GM23338 (cell line): ENCODE data around the gene TTC1. TPM values are rescaled to one million over a fixed set of nuclear protein-coding genes. Genes with fewer than 3 reads are reported as not detected.

Experiments
- ATAC-seq: fragments of 200-7000 bp; cut with Tn5 transposase; 3 replicates; pipeline ENCODE4 v1.9.1; 2020
- DNase-seq: peaks from one replicate; pipeline ENCODE4 v3.0.0-alpha.2; 2015; ENCODE audit warnings: low spot score
- H2AFZ ChIP-seq: fragments of 200-600 bp; sonication (generic); 2 replicates; pipeline ENCODE4 v1.8.0; 2016; ENCODE audit warnings: antibody characterized with exemption, mild to moderate bottlenecking, moderate library complexity
- H3F3A ChIP-seq: fragments of 200-600 bp; sonication (generic); replicated peaks from 2 replicates; pipeline ENCODE4 v1.8.0; 2017; ENCODE audit warnings: antibody characterized with exemption, mixed run types, low read depth
- H3K27ac ChIP-seq: fragments of 200-600 bp; sonication (generic); 2 replicates; pipeline ENCODE4 v1.6.1; 2016; ENCODE audit warnings: low read depth
- H3K27me3 ChIP-seq: fragments of 200-600 bp; sonication (generic); 2 replicates; pipeline ENCODE4 v1.8.0; 2016; ENCODE audit warnings: mild to moderate bottlenecking, mixed run types, moderate library complexity; ENCODE audit not compliant: insufficient read depth
- H3K36me3 ChIP-seq: fragments of 200-600 bp; sonication (generic); 2 replicates; pipeline ENCODE4 v1.8.0; 2016; ENCODE audit warnings: mild to moderate bottlenecking; ENCODE audit not compliant: insufficient read depth
- H3K4me1 ChIP-seq: fragments of 200-600 bp; sonication (generic); 2 replicates; pipeline ENCODE4 v1.8.0; 2016; ENCODE audit warnings: mild to moderate bottlenecking, moderate library complexity; ENCODE audit not compliant: insufficient read depth
- H3K4me2 ChIP-seq: fragments of 200-600 bp; sonication (generic); 2 replicates; pipeline ENCODE4 v1.7.1; 2017; ENCODE audit warnings: mixed run types
- H3K4me3 ChIP-seq: fragments of 200-600 bp; sonication (generic); 2 replicates; pipeline ENCODE4 v1.6.1; 2016; ENCODE audit warnings: mixed run types
- H3K79me2 ChIP-seq: fragments of 200-600 bp; sonication (generic); replicated peaks from 2 replicates; pipeline ENCODE4 v1.8.0; 2017; ENCODE audit warnings: mild to moderate bottlenecking; ENCODE audit not compliant: insufficient read depth
- H3K9me2 ChIP-seq: fragments of 200-600 bp; sonication (generic); 2 replicates; pipeline ENCODE4 v1.8.0; 2017; ENCODE audit not compliant: insufficient read depth
- H4K20me1 ChIP-seq: fragments of 200-600 bp; sonication (generic); replicated peaks from 2 replicates; pipeline ENCODE4 v1.8.0; 2017; ENCODE audit warnings: mild to moderate bottlenecking; ENCODE audit not compliant: insufficient read depth
- H3K27ac Mint-ChIP-seq: 2 replicates; pipeline ENCODE4 v1.8.0; 2020; ENCODE audit warnings: inconsistent platforms, mild to moderate bottlenecking, moderate library complexity, mixed read lengths
- H3K27me3 Mint-ChIP-seq: 3 replicates; pipeline ENCODE4 v1.8.0; 2022; ENCODE audit warnings: low read depth, mild to moderate bottlenecking, moderate library complexity, mixed read lengths, inconsistent platforms; ENCODE audit not compliant: insufficient read depth, poor library complexity
- H3K36me3 Mint-ChIP-seq: 3 replicates; pipeline ENCODE4 v1.8.0; 2021; ENCODE audit warnings: low read depth, mild to moderate bottlenecking, inconsistent platforms, moderate library complexity, mixed read lengths
- H3K4me1 Mint-ChIP-seq: 3 replicates; pipeline ENCODE4 v1.8.0; 2020; ENCODE audit warnings: mild to moderate bottlenecking, inconsistent platforms, mixed read lengths
- H3K4me3 Mint-ChIP-seq: 3 replicates; pipeline ENCODE4 v1.8.0; 2021; ENCODE audit warnings: moderate library complexity, mild to moderate bottlenecking, inconsistent platforms, mixed read lengths
- H3K9me3 Mint-ChIP-seq: 3 replicates; pipeline ENCODE4 v1.8.0; 2020; ENCODE audit warnings: moderate library complexity, mild to moderate bottlenecking, inconsistent platforms, mixed read lengths
- CREB1 ChIP-seq: fragments of 250-450 bp; sonication (Bioruptor Pico); IDR thresholded peaks from 2 replicates; pipeline ENCODE4 v1.5.0; 2020; ENCODE audit warnings: low read depth, mild to moderate bottlenecking, moderate library complexity
- EZH2 ChIP-seq: fragments of 200-600 bp; sonication (generic); IDR thresholded peaks from one replicate; pipeline ENCODE4 v1.8.0; 2017; ENCODE audit warnings: antibody characterized with exemption, mild to moderate bottlenecking, low read depth; ENCODE audit not compliant: unreplicated experiment
- EZH2phosphoT487 ChIP-seq: fragments of 200-600 bp; sonication (generic); IDR thresholded peaks from one replicate; pipeline ENCODE4 v1.8.1; 2018; ENCODE audit warnings: antibody characterized with exemption; ENCODE audit not compliant: unreplicated experiment
- JUNB ChIP-seq: IDR thresholded peaks from one replicate; pipeline ENCODE4 v1.6.1; 2016; ENCODE audit warnings: antibody characterized with exemption; ENCODE audit not compliant: unreplicated experiment
- NANOG ChIP-seq: IDR thresholded peaks from 2 replicates; pipeline ENCODE4 v1.6.1; 2016; ENCODE audit warnings: antibody characterized with exemption, borderline replicate concordance
- POLR2AphosphoS5 ChIP-seq: IDR thresholded peaks from 2 replicates; pipeline ENCODE4 v1.6.1; 2016; ENCODE audit warnings: antibody characterized with exemption, low read depth
- STAT1 ChIP-seq: IDR thresholded peaks from one replicate; pipeline ENCODE4 v1.6.1; 2016; ENCODE audit warnings: antibody characterized with exemption; ENCODE audit not compliant: unreplicated experiment
- ZNF114 ChIP-seq: fragments of 250-450 bp; sonication (Bioruptor Pico); IDR thresholded peaks from 2 replicates; pipeline ENCODE4 v1.5.0; 2020; ENCODE audit warnings: mild to moderate bottlenecking, moderate library complexity
- ZNF331 ChIP-seq: fragments of 250-450 bp; sonication (Bioruptor Pico); IDR thresholded peaks from 2 replicates; pipeline ENCODE4 v1.5.0; 2020; ENCODE audit warnings: low read depth, mild to moderate bottlenecking, moderate library complexity
- ZNF462 ChIP-seq: fragments of 250-450 bp; sonication (Bioruptor Pico); IDR thresholded peaks from 2 replicates; pipeline ENCODE4 v1.5.0; 2020; ENCODE audit warnings: mild to moderate bottlenecking, moderate library complexity
- polyA plus RNA-seq: library from polyadenylated mRNA; unstranded; fragments of >200 nt; fragmentation: Nextera tagmentation; extraction: Ambion mirVana; gene quantifications from 2 replicates; pipeline ENCODE4 v1.2.1, GENCODE V29; 2016
- total RNA-seq: library from RNA; depleted of rRNA; stranded (reverse); fragments of >200 nt; shearing (Covaris generic); gene quantifications from 2 replicates; pipeline ENCODE4 v1.2.3, GENCODE V29; 2014
- TF ChIP-seq, protein P1 (sequence below), 2 experiments: fragments of 200-600 bp in 1 of 2; sonication (generic) in 1 of 2; conservative IDR thresholded peaks; 2 replicates each; pipeline versions ENCODE4 v1.5.1 to v1.6.1; 2016 to 2017; ENCODE audit warnings: antibody characterized with exemption in 2 of 2, low read depth in 2 of 2, mild to moderate bottlenecking in 2 of 2, moderate library complexity in 1 of 2
- TF ChIP-seq, protein P2 (sequence below): IDR thresholded peaks from one replicate; pipeline ENCODE4 v1.6.1; 2018; ENCODE audit warnings: antibody characterized with exemption; ENCODE audit not compliant: unreplicated experiment
- TF ChIP-seq, protein P3 (sequence below): IDR thresholded peaks from 2 replicates; pipeline ENCODE4 v1.6.1; 2016; ENCODE audit warnings: antibody characterized with exemption

The TTC1 gene
- total and polyA plus RNA-seq, 2 experiments from 2014 or later = 48.9 to 131 TPM

- Histone ChIP-seq H3K79me2 (no peaks in the 10 kb centered on the region; the same call in none of the 2 replicates), H2AFZ (no peak overlapping the region), H3K27ac (no peak overlapping the region), H3K4me3 (no peak overlapping the region), H3F3A (no peaks in the 10 kb centered on the region), H4K20me1 (no peaks in the 10 kb centered on the region; the same call in 1 of the 2 replicates), H3K4me1 (peaks cover 32% of the 10 kb centered on the region), H3K4me2 (no peak overlapping the region), H3K9me2 (no peaks in the 10 kb centered on the region), H3K36me3 (peaks cover 11% of the 10 kb centered on the region; the same call in 1 of the 2 replicates), H3K27me3 (no peaks in the 10 kb centered on the region)
- Mint-ChIP-seq H3K4me1 (peaks cover 50% of the 10 kb centered on the region), H3K9me3 (no peaks in the 10 kb centered on the region), H3K4me3 (no peak overlapping the region), H3K36me3 (peaks cover 45% of the 10 kb centered on the region), H3K27me3 (peaks cover 10% of the 10 kb centered on the region), H3K27ac (peak overlapping the region; percentile 25)
- no peak for ATAC-seq
- no peak for DNase-seq
- TF ChIP-seq JUNB (no peak), ZNF462 (no peak), ZNF331 (CRISPR knock-in tag) (no peak), ZNF114 (CRISPR knock-in tag) (no peak), POLR2AphosphoS5 (no peak), NANOG (no peak), EZH2phosphoT487 (no peak), EZH2 (no peak), STAT1 (no peak), CREB1 (CRISPR knock-in tag) (no peak)
- TF ChIP-seq, protein P1, sequence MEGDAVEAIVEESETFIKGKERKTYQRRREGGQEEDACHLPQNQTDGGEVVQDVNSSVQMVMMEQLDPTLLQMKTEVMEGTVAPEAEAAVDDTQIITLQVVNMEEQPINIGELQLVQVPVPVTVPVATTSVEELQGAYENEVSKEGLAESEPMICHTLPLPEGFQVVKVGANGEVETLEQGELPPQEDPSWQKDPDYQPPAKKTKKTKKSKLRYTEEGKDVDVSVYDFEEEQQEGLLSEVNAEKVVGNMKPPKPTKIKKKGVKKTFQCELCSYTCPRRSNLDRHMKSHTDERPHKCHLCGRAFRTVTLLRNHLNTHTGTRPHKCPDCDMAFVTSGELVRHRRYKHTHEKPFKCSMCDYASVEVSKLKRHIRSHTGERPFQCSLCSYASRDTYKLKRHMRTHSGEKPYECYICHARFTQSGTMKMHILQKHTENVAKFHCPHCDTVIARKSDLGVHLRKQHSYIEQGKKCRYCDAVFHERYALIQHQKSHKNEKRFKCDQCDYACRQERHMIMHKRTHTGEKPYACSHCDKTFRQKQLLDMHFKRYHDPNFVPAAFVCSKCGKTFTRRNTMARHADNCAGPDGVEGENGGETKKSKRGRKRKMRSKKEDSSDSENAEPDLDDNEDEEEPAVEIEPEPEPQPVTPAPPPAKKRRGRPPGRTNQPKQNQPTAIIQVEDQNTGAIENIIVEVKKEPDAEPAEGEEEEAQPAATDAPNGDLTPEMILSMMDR (conservative IDR thresholded peaks at IDR 0.05; ENCODE audit: low read depth in 2 of 2) = no peak
- TF ChIP-seq, protein P2, sequence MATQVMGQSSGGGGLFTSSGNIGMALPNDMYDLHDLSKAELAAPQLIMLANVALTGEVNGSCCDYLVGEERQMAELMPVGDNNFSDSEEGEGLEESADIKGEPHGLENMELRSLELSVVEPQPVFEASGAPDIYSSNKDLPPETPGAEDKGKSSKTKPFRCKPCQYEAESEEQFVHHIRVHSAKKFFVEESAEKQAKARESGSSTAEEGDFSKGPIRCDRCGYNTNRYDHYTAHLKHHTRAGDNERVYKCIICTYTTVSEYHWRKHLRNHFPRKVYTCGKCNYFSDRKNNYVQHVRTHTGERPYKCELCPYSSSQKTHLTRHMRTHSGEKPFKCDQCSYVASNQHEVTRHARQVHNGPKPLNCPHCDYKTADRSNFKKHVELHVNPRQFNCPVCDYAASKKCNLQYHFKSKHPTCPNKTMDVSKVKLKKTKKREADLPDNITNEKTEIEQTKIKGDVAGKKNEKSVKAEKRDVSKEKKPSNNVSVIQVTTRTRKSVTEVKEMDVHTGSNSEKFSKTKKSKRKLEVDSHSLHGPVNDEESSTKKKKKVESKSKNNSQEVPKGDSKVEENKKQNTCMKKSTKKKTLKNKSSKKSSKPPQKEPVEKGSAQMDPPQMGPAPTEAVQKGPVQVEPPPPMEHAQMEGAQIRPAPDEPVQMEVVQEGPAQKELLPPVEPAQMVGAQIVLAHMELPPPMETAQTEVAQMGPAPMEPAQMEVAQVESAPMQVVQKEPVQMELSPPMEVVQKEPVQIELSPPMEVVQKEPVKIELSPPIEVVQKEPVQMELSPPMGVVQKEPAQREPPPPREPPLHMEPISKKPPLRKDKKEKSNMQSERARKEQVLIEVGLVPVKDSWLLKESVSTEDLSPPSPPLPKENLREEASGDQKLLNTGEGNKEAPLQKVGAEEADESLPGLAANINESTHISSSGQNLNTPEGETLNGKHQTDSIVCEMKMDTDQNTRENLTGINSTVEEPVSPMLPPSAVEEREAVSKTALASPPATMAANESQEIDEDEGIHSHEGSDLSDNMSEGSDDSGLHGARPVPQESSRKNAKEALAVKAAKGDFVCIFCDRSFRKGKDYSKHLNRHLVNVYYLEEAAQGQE = no peak
- TF ChIP-seq, protein P3, sequence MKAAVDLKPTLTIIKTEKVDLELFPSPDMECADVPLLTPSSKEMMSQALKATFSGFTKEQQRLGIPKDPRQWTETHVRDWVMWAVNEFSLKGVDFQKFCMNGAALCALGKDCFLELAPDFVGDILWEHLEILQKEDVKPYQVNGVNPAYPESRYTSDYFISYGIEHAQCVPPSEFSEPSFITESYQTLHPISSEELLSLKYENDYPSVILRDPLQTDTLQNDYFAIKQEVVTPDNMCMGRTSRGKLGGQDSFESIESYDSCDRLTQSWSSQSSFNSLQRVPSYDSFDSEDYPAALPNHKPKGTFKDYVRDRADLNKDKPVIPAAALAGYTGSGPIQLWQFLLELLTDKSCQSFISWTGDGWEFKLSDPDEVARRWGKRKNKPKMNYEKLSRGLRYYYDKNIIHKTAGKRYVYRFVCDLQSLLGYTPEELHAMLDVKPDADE = no peak
Measured at GRCh38 chr5:160047423-160047822, 38.5 kb downstream of the TTC1 start.
